Measurements from ENCODE around the gene VPS35. TPM values are rescaled to one million over a fixed set of nuclear protein-coding genes. Genes with fewer than 3 reads are reported as not detected.

Gene VPS35
- total RNA-seq, 4 donors from 2014 or later: 49.1 to 74.8 (median 60.7) TPM

DNA sequence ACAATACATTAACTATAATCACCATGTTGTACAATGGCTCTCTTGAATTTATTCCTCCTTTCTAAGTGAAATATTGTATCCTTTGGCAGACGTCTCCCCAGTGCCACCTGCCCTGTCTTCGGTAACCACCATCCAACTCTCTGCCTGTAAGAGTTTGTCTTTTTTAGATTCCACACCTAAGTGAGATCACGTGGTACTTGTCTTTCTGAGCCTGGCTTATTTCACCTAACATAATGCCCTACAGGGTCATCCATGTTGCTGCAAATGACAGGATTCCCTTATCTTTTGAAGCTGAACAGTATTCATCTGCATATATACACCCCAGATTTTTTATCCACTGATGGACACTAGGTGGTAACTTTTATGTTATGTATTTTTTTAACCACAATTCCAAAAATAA lies 24.7 kb upstream of the VPS35 start:
- DNase-seq (ENCODE audit: low spot score in 2 of 2): no peak
- H3K36me3 ChIP-seq: no peaks in the 10 kb centered on the region
- H3K4me1 ChIP-seq: no peaks in the 10 kb centered on the region
- 40% methylated on average over 3 of the region's 3 CpGs for WGBS
- no peak overlapping the region for H3K4me3 ChIP-seq
- no peak overlapping the region for H3K27ac ChIP-seq
- no peaks in the 10 kb centered on the region for H3K27me3 ChIP-seq
- TF ChIP-seq POLR2AphosphoS5 (IDR thresholded peaks at IDR 0.05): no peak
- no peak for TF ChIP-seq EP300 (IDR thresholded peaks at IDR 0.05)
- TF ChIP-seq CTCF (IDR thresholded peaks at IDR 0.05): no peak
- TF ChIP-seq POLR2A (IDR thresholded peaks at IDR 0.05): no peak
- no peaks in the 10 kb centered on the region for H3K9me3 ChIP-seq

DNA sequence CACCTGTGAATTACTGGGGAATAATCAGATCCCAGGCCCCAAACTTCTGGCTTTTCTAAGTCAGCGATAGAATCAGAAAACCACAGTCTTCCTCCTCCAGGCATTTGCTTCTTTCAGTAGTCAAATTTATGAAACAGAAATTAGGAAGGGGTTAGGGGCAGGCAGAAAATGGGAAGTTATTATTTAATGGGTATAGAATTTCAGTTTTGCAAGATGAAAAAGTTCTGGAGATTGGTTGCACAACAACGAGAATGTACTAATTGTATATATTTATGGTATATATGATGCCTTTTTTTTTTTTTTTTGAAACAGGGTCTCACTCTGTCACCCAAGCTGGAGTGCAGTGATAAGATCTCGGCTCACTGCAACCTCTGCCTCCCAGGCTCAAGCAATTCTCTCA lies 23.9 kb upstream of the VPS35 start:
- Histone ChIP-seq H3K4me3 (no peak overlapping the region), H3K9me3 (no peaks in the 10 kb centered on the region), H3K4me1 (no peaks in the 10 kb centered on the region), H3K27me3 (no peaks in the 10 kb centered on the region), H3K27ac (no peak overlapping the region), H3K36me3 (no peaks in the 10 kb centered on the region)
- WGBS: 63% methylated on average over 3 of the region's 3 CpGs
- DNase-seq (ENCODE audit: low spot score in 2 of 2): no peak
- TF ChIP-seq CTCF (IDR thresholded peaks at IDR 0.05): no peak
- TF ChIP-seq POLR2AphosphoS5 (IDR thresholded peaks at IDR 0.05): no peak
- no peak for TF ChIP-seq POLR2A (IDR thresholded peaks at IDR 0.05)
- TF ChIP-seq EP300 (IDR thresholded peaks at IDR 0.05): no peak

DNA sequence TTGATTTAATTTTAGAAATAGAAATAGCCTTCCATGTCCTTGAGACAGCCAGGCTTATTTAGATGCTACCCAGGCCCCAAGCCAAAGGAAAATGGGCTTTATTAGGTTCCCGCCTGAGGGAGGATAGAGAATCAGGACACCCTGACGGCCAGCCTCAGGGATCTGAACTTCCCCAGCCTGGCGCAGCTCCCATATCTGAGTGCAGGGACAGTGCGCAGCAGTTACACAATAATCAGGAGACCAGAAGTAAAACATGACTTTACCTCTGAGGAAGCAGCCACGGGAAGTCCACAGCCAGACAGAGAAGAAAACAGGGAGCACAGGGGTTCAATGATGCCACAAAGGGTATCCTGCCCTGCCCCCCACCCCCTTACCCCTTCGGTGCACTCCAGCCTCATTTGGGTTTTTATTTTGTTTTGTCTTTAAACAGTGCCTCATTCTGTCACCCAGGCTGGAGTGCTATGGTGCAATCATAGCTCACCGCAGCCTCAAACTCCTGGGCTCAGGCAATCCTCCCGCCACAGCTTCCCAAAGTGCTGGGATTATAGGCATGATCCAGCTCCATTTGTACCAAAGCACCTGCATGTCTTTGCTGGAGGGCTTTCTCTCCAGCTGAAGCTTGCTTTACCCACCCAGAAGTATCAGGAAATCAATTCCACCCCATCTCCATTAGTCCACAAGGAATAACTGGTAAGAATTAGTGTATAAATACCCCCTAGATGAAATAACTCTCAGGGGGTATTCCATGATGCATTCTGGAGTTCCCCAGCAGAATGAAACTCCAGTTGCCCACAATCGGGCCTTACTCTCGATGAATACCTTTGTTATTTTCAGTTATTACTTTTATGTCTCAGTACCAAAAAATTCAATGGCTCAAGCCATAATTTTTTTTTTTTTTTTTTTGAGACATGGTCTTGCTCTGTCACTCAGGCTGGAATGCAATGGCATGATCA lies 22.4 kb upstream of the VPS35 start:
- no peak overlapping the region for H3K4me3 ChIP-seq
- H3K36me3 ChIP-seq: no peaks in the 10 kb centered on the region
- no peak for DNase-seq (ENCODE audit: low spot score in 2 of 2)
- WGBS: 72% methylated on average over 10 of the region's 10 CpGs
- H3K4me1 ChIP-seq: no peaks in the 10 kb centered on the region
- H3K27me3 ChIP-seq: no peaks in the 10 kb centered on the region
- no peaks in the 10 kb centered on the region for H3K9me3 ChIP-seq
- no peak overlapping the region for H3K27ac ChIP-seq
- no peak for TF ChIP-seq POLR2AphosphoS5 (IDR thresholded peaks at IDR 0.05)
- TF ChIP-seq EP300 (IDR thresholded peaks at IDR 0.05): no peak
- no peak for TF ChIP-seq CTCF (IDR thresholded peaks at IDR 0.05)
- no peak for TF ChIP-seq POLR2A (IDR thresholded peaks at IDR 0.05)

DNA sequence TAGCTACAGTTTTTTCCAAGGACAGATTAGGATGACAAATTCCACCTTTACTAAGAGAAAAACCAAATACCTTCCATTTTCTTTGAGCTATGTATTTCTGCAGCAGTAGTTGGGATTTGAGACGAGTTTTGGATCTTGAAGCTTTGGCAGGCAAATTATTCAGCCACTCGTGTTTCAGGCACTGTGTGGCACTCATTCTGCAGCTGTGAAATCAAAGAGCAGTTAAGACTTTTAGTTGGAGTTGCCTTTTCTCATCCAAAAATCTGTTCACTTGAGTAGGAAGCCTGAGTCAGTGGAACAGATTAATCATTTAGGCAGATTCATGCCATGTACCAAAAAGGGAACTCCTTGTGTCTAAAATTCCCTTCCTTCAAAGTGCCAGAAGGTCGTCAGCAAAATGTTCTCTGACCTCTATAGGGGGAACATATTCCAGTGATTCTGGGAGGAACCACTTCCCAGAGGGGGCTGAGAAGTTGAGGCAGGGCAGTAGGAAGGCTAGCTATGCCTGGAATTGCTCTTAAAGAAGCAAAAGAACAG lies 20.6 kb upstream of the VPS35 start:
- H3K4me1 ChIP-seq: no peaks in the 10 kb centered on the region
- H3K27me3 ChIP-seq: no peaks in the 10 kb centered on the region
- H3K4me3 ChIP-seq: no peak overlapping the region
- H3K9me3 ChIP-seq: no peaks in the 10 kb centered on the region
- DNase-seq (ENCODE audit: low spot score in 2 of 2): no peak
- no peak for TF ChIP-seq POLR2AphosphoS5 (IDR thresholded peaks at IDR 0.05)
- TF ChIP-seq EP300 (IDR thresholded peaks at IDR 0.05): no peak
- TF ChIP-seq POLR2A (IDR thresholded peaks at IDR 0.05): no peak
- TF ChIP-seq CTCF (IDR thresholded peaks at IDR 0.05): no peak
- H3K27ac ChIP-seq: no peak overlapping the region
- WGBS: 41% methylated on average over 3 of the region's 3 CpGs
- H3K36me3 ChIP-seq: no peaks in the 10 kb centered on the region

DNA sequence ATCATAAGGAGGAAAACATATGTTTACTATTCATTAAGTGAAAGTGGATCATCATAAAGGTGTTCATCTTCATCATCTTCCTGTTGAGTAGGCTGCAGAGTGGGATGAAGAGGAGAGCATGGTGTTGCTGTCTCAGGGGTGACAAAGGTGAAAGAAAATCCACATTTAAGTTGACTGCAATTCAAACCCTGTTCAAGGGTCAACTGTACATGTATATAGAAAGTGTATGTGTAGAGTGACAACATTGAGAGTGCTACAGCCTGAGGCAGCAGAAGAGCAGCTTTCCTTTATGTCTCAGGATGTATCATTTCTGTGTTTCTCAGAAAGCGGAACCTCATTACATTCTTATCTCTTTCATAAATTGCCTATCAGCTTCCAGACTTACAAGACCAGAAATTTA lies 17.7 kb upstream of the VPS35 start:
- 0% methylated on average over 1 of the region's 1 CpG for WGBS
- Histone ChIP-seq H3K4me1 (no peaks in the 10 kb centered on the region), H3K9me3 (no peaks in the 10 kb centered on the region), H3K27ac (no peak overlapping the region), H3K27me3 (no peaks in the 10 kb centered on the region), H3K36me3 (no peaks in the 10 kb centered on the region), H3K4me3 (no peak overlapping the region)
- DNase-seq (ENCODE audit: low spot score in 2 of 2): no peak
- no peak for TF ChIP-seq CTCF (IDR thresholded peaks at IDR 0.05)
- no peak for TF ChIP-seq POLR2A (IDR thresholded peaks at IDR 0.05)
- no peak for TF ChIP-seq POLR2AphosphoS5 (IDR thresholded peaks at IDR 0.05)
- TF ChIP-seq EP300 (IDR thresholded peaks at IDR 0.05): no peak
